ENCODE data around the gene CYP19A1. TPM values are rescaled to one million over a fixed set of nuclear protein-coding genes. Genes with fewer than 3 reads are reported as not detected.

Gene CYP19A1
- total RNA-seq, 1 donor: not detected

- no peak for TF ChIP-seq CTCF (IDR thresholded peaks at IDR 0.05; ENCODE audit: insufficient read depth, low read depth, low read length)
- H3K4me3 ChIP-seq (ENCODE audit: low read depth, low read length): no peak overlapping the region
- DNase-seq (ENCODE audit: low read depth): no peak
These were observed 144.4 kb downstream of the CYP19A1 start for GRCh38 chr15:51193979-51194378.

- TF ChIP-seq CTCF (IDR thresholded peaks at IDR 0.05; ENCODE audit: insufficient read depth, low read depth, low read length): no peak
- DNase-seq (ENCODE audit: low read depth): no peak
- H3K4me3 ChIP-seq (ENCODE audit: low read depth, low read length): no peak overlapping the region
These were observed 144.9 kb downstream of the CYP19A1 start for GRCh38 chr15:51193526-51193925.

GRCh38 chr15:51192521-51193280 is 145.7 kb downstream of the CYP19A1 start:
- DNase-seq (ENCODE audit: low read depth): peak; percentile 85
- no peak overlapping the region for H3K4me3 ChIP-seq (ENCODE audit: low read depth, low read length)
- peak; percentile 99 for TF ChIP-seq CTCF (IDR thresholded peaks at IDR 0.05; ENCODE audit: insufficient read depth, low read depth, low read length)

GRCh38 chr15:51191766-51192165 is 146.6 kb downstream of the CYP19A1 start:
- DNase-seq (ENCODE audit: low read depth): no peak
- no peak overlapping the region for H3K4me3 ChIP-seq (ENCODE audit: low read depth, low read length)
- TF ChIP-seq CTCF (IDR thresholded peaks at IDR 0.05; ENCODE audit: insufficient read depth, low read depth, low read length): no peak

GRCh38 chr15:51191072-51191670 is 147.2 kb downstream of the CYP19A1 start:
- H3K4me3 ChIP-seq (ENCODE audit: low read depth, low read length): no peak overlapping the region
- DNase-seq (ENCODE audit: low read depth): no peak
- TF ChIP-seq CTCF (IDR thresholded peaks at IDR 0.05; ENCODE audit: insufficient read depth, low read depth, low read length): no peak

GRCh38 chr15:51190424-51191068 is 147.8 kb downstream of the CYP19A1 start:
- H3K4me3 ChIP-seq (ENCODE audit: low read depth, low read length): no peak overlapping the region
- no peak for TF ChIP-seq CTCF (IDR thresholded peaks at IDR 0.05; ENCODE audit: insufficient read depth, low read depth, low read length)
- no peak for DNase-seq (ENCODE audit: low read depth)

All from fibroblast of villous mesenchyme (primary cell).